GM21515 (cell line): ENCODE results near the gene COG5.
A peak's percentile ranks its signal among the peaks of the same experiment; 100 is the strongest.

Experiments used
- ATAC-seq: cut with Tn5 transposase; IDR thresholded peaks from one replicate; pipeline ENCODE4 v1.9.1; 2021; ENCODE audit not compliant: unreplicated experiment

The COG5 gene

DNA sequence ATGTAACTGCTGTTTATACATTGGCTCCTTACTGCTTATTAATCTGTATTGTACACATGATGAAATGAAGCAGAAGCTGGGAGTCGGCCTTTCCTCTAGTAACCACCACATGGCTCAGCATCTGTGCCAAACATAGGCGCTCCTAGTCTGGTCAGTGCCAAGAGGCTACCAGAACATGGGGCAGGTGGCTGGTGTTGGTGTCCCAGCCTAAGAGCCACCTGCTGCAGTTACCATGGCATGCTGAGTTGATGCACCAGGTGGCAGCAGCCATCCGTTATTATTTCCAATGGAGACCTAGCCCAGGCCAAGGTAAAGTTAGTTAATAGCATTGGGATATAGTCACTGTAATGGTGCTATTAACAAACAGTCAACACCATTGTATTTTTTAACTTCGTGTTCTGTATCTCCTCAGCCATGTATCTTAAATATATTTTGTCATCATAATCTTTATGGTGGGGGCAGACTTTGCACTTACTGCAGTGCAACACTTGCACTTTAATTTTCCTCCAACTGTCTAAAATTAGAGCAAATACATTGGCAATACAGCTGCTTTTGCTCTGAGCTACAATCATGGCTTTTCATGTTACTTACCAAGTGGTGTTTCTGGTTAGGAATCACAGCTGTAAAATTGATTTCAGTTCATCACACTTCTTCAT, 361.8 kb downstream of the COG5 start:
- no peak for ATAC-seq

DNA sequence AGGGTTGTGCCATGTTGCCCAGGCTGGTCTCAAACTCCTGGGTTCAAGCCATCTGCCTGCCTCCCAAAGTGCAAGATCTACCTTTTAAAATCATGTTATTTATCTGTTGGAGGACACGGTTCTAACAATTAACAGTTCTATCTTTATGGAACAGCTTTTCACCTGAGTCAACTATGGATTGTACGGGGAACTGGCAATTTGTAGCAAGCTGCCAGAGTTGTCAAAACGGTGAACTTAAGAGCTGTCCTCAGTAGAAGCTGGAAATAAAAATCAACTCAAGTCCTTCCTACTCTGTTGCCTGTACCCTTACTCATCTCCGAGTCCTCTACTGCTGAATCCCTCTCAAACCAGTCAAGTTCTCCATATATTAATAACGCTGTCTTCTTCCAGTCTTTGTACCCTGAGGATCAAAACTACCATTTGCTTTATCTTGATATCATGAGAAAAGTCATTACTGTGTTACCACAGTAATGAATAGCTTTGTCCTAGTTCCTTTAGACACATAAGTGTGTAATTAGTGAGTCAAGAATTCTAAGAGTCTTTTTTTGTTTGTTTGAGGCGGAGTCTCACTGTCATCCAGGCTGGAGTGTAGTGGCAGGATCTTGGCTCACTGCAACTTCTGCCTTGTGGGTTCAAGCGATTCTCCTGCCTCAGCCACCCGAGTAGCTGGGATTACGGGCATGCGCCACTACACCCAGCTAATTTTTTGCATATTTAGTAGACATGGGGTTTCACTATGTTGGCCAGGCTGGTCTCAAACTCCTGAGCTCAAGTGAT, 366.7 kb downstream of the COG5 start:
- ATAC-seq = no peak

DNA sequence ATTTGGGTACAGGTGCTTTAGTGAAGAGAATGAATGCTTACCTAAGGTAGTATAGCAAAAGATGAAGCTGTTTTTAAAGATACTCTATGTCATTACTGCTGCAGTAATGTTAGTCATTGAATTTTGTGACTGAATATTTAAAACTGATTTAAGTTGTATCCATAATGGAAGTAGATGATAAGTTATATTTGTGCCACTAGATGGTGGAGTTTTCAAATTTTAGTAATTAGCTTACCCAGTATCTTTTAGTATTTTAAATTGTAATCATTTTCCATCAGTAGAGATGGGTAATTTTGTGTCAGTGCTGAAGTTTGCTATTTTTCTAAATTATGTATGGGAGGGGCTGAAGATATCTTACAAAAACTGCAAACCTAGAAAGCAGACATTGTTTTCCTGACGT, 369.7 kb downstream of the COG5 start:
- ATAC-seq = no peak

DNA sequence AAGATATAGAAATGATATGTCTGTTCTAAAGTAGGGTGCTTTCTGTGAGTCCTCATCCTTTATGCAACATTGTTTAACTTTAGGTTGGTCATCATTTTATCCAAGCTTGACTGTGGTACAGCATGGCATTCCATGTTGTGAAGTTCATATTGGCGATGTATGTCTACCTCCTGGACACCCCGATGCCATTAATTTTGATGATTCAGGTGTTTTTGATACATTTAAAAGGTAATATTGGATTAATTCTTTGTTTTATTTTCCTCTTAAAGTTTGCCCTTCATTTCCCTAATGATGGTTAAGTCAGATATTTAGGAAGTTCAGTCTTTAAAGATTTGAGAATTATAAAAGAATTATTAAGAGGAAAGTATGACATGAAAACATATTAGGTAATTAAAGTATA, 373.6 kb downstream of the COG5 start:
- no peak for ATAC-seq

DNA sequence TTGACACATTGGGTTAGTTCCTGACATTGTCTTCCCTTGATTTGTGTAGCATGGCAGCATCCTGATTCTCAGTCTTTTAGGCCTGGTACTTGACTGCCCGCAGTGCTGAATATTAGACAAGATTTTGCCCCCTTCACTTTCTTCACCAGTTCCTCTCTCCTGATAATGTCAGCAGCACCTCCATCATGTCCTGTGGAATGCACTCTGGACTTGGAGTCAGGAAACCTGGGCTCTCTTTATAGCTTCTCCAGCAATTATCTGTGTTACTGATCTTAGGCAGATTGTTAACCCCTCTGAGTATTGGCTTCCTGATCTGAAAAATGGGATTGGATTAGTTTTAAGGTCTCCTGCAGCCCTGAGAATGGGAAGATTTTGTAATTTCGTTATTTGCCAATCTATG, 375.9 kb downstream of the COG5 start:
- ATAC-seq = no peak

DNA sequence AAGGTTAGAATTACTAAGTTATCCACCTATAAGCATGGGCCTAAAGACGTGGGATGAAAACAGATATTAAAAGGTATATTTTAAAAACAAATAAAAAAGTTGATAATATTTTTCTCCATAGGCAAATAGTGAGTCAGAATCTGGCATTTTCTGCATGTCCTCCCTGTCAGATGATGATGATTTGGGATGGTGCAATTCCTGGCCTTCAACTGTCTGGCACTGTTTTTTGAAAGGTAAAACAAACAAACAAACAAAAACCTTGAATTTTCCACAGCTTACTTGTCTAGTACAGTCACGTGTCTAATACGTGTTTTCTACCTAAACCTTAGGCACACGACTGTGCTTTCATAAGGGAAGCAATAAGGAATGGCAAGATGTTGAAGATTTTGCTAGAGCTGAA, 377.5 kb downstream of the COG5 start:
- no peak for ATAC-seq

DNA sequence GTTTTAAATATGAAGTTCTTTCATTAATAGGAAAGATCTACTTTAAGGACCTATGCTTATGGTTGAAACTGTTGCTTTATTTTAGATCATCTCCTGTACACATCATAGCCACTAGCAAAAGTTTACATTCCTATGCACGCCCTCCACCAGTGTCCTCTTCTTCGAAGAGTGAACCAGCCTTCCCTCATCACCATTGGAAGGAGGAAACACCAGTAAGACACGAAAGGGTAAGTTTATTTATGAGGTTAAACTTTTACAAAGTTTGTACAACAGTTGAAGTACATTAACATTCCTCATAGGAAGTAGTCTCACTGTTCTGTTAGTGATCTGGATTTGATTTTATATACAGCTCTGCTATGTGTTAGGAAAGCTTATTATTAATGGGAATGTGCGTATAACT, 378.0 kb downstream of the COG5 start:
- ATAC-seq = no peak

DNA sequence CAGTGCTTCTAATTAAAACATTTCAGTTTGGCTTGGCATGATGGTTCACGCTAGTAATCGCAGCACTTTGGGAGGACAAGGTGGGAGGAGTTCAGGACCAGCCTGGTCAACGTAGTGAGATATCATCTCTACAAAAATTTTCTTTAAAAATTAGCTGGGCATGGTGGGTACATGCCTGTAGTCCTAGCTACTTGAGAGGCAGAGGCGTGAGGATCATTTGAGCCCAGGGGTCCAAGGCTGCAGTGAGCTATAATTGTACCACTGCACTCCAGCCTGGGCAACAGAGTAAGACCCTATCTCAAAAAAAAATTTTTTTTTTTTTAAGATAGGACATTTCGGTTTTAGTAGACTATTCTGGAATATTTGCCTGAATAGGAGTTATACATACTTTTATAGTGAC, 382.5 kb downstream of the COG5 start:
- ATAC-seq = no peak

DNA sequence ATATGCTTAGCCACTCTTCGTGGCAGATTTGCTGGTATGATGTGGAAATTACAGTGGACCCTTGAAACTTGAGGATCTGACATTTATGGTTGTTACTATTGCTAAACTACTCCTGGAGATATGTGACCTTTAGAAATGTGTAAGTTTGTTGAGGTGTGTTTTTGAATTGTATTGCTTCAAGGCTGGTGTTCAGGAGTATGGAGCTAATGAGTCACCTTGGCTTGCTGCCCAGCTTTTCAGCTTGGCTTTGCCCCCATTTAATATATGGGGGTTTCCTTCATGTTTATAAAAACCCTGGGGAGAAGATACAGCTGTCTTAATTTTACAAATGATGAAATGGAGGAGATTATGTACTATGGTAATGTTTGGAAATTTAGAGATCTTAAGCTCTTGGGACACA, 383.3 kb downstream of the COG5 start:
- ATAC-seq = no peak

DNA sequence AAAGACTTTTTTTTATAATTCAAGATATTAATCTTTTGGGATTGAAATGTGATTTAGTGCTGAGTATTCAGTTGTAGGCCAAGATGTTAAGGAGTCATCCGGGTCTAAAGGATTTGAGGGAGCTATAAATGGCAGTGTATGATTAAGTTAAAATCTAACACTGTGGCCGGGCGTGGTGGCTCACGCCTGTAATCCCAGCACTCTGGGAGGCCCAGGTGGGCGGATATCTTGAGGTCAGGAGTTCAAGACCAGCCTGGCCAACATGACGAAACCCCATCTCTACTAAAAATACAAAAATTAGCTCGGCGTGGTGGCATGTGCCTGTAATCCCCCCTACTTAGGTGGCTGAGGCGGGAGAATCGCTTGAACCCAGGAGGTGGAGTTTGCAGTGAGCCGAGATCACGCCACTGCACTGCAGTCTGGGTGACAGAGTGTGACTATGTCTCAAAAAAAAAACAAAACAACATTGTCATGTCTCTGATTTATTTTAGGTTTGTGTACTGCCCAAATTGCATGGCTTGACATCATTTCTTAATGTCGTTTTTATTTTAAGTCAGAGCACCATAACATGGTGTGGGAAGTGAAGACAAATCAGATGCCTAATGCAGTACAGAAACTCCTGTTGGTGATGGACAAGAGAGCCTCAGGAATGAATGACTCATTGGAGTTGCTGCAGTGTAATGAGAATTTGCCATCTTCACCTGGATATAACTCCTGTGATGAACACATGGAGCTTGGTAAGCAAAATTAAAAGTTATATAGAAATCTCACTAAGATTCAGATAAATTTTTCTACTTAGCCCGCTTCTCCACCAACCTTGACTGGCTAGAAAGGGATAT, 384.2 kb downstream of the COG5 start:
- ATAC-seq = no peak

DNA sequence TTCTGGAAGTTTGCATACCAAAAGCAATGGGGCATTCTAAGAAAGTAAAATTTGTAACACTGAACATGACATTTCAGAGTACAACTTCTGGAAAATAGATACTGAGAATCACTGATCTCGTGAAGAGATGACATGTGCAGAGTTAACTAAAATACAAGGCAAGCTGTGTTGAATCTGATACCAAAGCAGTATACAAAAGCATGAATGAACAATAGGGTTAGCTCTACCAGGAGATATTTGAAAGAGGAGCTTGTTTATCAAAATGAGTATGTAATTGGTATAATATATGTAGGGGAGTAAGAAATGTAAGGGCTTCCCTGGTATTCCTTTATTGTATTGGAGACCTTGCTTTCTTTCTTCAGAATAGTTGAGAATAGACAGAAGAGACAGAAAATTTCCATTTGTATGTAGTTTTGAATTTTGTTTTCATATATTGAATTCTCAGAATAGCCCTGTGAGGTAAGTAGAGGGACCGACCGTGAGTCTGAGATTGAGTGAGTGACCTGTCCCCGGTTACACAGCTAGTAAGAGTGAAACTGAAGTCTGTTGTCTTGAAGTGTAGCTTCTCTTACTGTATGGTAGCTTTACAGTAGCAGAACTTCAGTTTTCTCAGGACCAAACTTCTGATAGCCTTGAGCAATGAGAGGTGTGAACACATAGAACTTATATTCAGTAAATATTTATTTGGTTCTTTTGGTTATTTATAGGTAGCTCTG, 389.9 kb downstream of the COG5 start:
- ATAC-seq = no peak

DNA sequence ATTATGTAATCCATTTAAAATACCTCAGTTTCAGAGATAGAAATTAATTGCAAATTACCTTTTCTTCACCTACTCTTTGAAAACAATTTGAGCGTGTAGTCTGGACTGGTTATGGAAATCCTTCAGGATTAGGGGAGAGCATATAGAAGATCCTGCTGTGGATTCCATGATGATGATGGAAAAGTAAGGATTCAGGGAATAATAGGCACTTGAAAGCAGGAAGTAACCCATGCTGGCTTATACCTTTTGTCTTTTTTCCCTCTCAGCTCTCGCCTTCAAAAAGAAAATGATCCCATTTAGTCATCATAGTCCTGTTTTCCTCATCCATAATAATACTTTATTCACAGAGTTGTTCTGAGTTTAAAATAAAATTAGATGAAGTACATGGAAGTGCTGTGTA, 390.5 kb downstream of the COG5 start:
- ATAC-seq = no peak

DNA sequence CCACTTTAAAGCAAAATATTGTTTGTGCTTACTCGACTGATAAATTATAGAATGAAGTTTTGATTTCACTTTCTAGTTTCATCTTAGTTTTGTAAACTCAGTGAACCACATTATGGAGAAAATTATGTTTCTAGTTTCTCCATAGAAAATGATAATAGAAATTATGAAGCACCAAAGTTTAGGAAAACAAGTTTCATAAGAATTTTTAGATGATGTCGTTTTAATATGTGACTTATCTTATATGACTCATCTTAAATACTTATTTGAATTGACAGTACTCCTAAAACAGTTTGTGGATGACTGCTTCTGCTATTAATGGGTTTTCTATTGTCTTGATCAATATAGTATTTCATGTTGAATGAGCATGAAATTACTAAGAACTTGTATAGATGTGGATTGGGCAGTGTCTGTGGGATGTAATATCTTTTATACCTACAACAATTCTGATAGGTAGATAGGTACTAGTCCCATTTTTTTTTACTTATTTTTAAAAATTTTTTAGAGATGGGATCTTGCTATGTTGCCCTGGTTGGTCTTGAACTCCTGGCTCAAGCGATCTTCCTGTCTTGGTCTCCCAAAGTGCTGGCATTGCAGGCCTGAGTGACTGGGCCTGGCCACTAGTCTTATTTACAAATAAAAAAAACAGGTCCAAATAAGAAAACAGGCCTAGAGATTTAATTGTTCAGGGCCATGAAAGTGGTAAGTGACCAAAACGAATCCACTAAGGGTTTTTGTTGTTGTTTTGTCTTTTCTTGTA, 391.3 kb downstream of the COG5 start:
- ATAC-seq = no peak

DNA sequence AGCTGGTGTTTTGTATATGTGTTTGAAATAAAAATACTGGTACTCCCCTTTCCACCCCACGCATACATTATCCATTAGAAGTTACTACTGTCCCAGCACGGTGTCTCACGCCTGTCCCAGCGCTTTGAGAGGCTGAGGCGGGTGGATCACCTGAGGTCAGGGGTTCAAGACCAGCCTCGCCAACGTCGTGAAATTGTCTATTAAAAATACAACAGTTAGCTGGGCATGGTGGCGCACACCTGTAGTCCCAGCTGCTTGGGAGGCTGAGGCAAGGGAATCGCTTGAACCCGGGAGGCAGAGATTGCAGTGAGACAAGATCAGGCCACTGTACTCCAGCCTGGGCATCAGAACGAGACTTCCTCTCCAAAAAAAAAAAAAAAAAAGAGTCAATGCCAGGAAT, 392.2 kb downstream of the COG5 start:
- no peak for ATAC-seq

DNA sequence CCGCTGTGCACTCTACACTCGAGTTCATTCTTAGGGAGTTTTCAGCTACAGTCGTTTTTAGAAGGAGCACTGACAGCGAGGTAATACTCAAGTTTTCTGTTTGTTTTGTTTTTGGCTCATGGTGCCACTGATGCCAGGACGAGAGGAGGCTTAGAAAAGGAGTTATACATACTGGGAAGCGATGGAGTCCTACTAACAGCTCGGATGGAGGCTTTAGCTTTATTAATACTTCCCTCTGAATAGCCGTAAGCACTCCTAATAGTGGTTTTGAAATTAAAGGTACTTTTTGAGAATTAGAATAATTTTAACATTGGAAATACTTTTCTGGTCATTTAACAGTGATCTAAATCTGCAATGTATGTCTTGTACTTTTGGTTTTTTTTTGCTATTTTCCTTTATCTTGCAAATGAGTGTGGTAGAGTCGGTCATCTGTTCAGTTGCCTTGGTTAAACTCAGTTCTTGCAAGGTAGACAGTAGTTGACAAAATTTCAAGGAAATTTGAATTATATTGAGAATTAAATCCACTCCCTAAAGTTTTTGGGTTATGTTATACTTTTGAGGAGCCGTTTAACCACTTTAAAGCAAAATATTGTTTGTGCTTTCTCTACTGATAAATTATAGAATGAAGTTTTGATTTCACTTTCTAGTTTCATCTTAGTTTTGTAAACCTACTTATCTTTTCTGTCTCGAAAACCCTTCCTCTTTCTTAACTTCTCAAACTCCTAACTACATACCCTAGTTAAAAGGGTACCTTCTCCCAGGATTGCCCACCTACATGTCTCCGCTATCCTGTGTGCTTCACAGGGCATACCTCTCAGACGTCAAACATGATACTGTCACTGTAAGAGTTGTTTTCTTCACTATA, 393.4 kb downstream of the COG5 start:
- no peak for ATAC-seq

DNA sequence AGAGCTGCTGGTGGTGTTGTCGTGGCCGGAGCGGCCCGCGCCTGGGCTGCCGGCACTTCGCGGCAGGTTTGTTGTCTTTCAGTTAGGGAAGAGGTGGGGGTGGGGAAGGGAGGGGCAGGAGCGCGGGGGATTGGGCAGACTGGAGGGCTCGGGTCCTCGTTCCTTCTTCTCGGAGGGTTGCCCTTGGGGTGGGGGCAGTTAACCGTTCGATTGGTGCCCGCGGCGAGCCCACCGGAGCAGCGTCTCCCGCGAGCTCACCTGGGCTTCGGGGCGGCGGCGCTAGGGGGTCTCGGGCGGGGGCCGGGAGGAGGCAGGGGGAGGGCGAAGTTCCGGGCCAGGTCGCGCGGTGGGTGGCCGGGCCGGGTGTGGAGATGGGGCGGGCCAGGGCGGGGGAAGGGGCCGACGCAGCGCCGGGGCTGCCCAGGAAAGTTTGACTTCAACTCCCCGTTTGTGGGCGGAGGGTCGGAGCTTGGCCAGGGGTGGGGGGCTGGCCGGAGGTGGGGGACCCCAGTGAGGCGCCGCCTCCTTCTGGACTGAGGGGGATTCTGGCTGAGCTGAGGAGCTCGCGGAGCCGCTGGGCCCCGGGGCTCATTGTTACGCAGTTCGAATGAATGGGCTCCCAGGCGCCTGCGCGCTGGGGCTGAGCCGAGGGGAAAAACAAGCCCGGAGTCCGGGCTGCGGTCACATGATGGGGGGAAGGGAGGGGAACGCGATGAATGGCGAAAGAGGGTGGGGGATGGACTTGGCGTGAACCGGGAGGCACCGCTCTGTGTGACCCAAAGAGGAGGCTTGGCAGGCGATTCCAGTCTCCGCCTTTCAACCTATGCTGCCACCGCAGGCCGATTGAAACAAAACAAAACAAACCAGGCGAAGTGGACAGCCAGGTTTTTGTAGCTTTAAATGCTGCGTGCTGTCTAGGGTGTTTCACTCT, 394.3 kb downstream of the COG5 start:
- ATAC-seq = peak; percentile 27

DNA sequence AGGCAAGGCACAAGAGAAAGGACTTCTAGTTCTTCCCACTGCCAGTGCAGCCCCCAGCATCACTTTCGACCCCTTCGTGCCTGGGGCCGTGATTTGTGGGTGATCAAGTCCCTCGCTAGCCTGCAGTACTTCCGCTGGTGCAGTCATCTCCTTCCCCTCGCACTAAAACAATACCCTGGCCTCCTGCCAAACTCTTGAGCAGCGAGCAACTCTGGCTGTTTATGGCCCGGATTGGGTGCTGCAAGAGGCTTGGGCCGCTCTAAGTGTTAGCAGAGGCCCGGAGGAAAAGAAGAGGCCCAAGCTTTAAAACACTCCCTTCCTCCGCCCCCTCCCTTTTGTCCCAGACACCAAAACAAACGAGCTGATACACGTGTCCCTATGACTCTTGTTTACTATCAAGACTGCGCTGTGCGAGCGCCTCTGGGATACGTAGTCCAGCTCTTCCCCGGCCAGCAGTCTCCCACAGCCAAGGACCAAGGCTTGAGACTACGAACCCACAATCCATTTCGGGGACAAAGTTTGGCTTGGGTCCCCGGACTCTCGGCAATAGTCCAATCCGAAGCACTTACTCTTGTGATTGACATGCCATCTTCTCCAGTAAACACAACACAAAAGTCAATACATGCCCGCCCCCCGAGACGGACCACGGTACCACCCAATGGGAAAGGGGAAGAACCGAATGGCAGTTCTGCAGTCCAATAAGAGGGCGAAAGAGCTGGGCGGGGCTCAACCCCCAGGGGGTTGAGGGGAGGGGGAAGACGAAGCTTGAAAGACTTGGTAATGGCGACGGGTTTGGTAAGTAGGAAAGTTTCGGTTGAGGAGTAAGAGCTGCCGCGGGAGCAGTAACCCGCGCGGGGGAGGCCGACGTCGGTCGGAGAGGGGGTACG, 395.2 kb downstream of the COG5 start, which contains the start of gene HBP1:
TSS of gene HBP1 (plus strand) at position 771 of the 887 bp plus-strand sequence. CDS start 10,891 bp downstream, outside the sequence.
- ATAC-seq = peak; percentile 89
